HEK293 (cell line): ENCODE measurements around the gene RABEPK.

Source experiments
- CTCF ChIA-PET: fragments of 350-600 bp; formaldehyde crosslinking; extraction: SDS; loops from one replicate; lab custom pipeline; 2021; ENCODE audit warnings: antibody characterized with exemption; lab: Yijun Ruan, JAX
- POLR2A ChIA-PET: fragments of 300-600 bp; formaldehyde crosslinking; extraction: SDS; loops from one replicate; lab custom pipeline; 2020; ENCODE audit warnings: antibody characterized with exemption, inconsistent platforms; lab: Yijun Ruan, JAX
- H3K27ac ChIP-seq: fragments of 200-500 bp; sonication (Bioruptor generic); 2 replicates; pipeline ENCODE4 v1.5.1; 2014; ENCODE audit warnings: low read depth, low read length, control low read depth, inconsistent platforms; ENCODE audit errors: extremely low read depth
- H3K36me3 ChIP-seq, 2 experiments: fragments of 200-500 bp in 1 of 2; sonication (Bioruptor generic) in 1 of 2; 1 replicate in 1 of 2; 2 replicates in 1 of 2; pipeline ENCODE4 v1.5.1; 2014 to 2017; ENCODE audit warnings: inconsistent platforms in 2 of 2, low read length in 2 of 2; ENCODE audit not compliant: control insufficient read depth in 2 of 2, insufficient read depth in 1 of 2
- H3K4me1 ChIP-seq: fragments of 200-500 bp; sonication (Bioruptor generic); 2 replicates; pipeline ENCODE4 v1.5.1; 2014; ENCODE audit warnings: mild to moderate bottlenecking, low read length, inconsistent platforms; ENCODE audit not compliant: control insufficient read depth, insufficient read depth
- H3K4me3 ChIP-seq: 2 replicates; pipeline ENCODE4 v1.5.1; 2011; ENCODE audit warnings: low read depth, mild to moderate bottlenecking, control low read depth, low read length, moderate library complexity
- H3K9me3 ChIP-seq: fragments of 200-500 bp; sonication (Bioruptor generic); 2 replicates; pipeline ENCODE4 v1.5.1; 2014; ENCODE audit warnings: low read depth, low read length, inconsistent platforms; ENCODE audit not compliant: control insufficient read depth, insufficient read depth
- AEBP2 ChIP-seq: fragments of 450-650 bp; formaldehyde crosslinking; IDR thresholded peaks from 2 replicates; pipeline ENCODE4 v1.5.1; 2016; ENCODE audit warnings: missing biosample characterization, missing genetic modification characterization, borderline replicate concordance
- BCL11A ChIP-seq: fragments of 450-650 bp; formaldehyde crosslinking; IDR thresholded peaks from 2 replicates; pipeline ENCODE4 v1.5.1; 2016; ENCODE audit warnings: low read depth, missing biosample characterization, missing genetic modification characterization
- YY2 ChIP-seq: fragments of 450-650 bp; formaldehyde crosslinking; IDR thresholded peaks from 2 replicates; pipeline ENCODE4 v1.5.1; 2016; ENCODE audit warnings: missing biosample characterization, missing genetic modification characterization
- ZBTB10 ChIP-seq: fragments of 450-650 bp; formaldehyde crosslinking; IDR thresholded peaks from 2 replicates; pipeline ENCODE4 v1.5.1; 2016; ENCODE audit warnings: missing biosample characterization, missing genetic modification characterization
- ZBTB7A ChIP-seq: fragments of 450-650 bp; formaldehyde crosslinking; IDR thresholded peaks from 2 replicates; pipeline ENCODE4 v1.5.1; 2016; ENCODE audit warnings: low read depth, missing biosample characterization, missing genetic modification characterization
- ZNF112 ChIP-seq: fragments of 450-650 bp; formaldehyde crosslinking; IDR thresholded peaks from 2 replicates; pipeline ENCODE4 v1.5.0; 2017; ENCODE audit warnings: missing biosample characterization, missing genetic modification characterization
- ZNF174 ChIP-seq: fragments of 450-650 bp; formaldehyde crosslinking; IDR thresholded peaks from 2 replicates; pipeline ENCODE4 v1.5.0; 2017; ENCODE audit warnings: missing biosample characterization, mild to moderate bottlenecking, missing genetic modification characterization
- ZNF211 ChIP-seq: fragments of 450-650 bp; formaldehyde crosslinking; IDR thresholded peaks from 2 replicates; pipeline ENCODE4 v1.5.1; 2016; ENCODE audit warnings: low read depth, missing biosample characterization, missing genetic modification characterization
- ZNF292 ChIP-seq: fragments of 450-650 bp; formaldehyde crosslinking; IDR thresholded peaks from 2 replicates; pipeline ENCODE4 v1.5.1; 2016; ENCODE audit warnings: low read depth, missing biosample characterization, missing genetic modification characterization, borderline replicate concordance
- ZNF362 ChIP-seq: fragments of 450-650 bp; formaldehyde crosslinking; IDR thresholded peaks from 2 replicates; pipeline ENCODE4 v1.5.1; 2016; ENCODE audit warnings: missing biosample characterization, missing genetic modification characterization
- ZNF585B ChIP-seq: fragments of 450-650 bp; formaldehyde crosslinking; IDR thresholded peaks from 2 replicates; pipeline ENCODE4 v1.5.1; 2016; ENCODE audit warnings: missing biosample characterization, missing genetic modification characterization
- ZNF670 ChIP-seq: fragments of 450-650 bp; formaldehyde crosslinking; IDR thresholded peaks from 2 replicates; pipeline ENCODE4 v1.5.1; 2016; ENCODE audit warnings: missing biosample characterization, missing genetic modification characterization, low read depth
- ZNF830 ChIP-seq: fragments of 450-650 bp; IDR thresholded peaks from 2 replicates; pipeline ENCODE4 v1.5.0; 2018; ENCODE audit warnings: missing biosample characterization, missing genetic modification characterization, low read depth, mild to moderate bottlenecking, moderate library complexity
- ZXDB ChIP-seq: fragments of 450-650 bp; formaldehyde crosslinking; IDR thresholded peaks from 2 replicates; pipeline ENCODE4 v1.5.1; 2016; ENCODE audit warnings: missing biosample characterization, missing genetic modification characterization

RABEPK gene

GRCh38 chr9:125241863-125242739, 41.8 kb downstream of the RABEPK start (continued):
- peak; percentile 54; the same call in 1 of the 2 replicates for TF ChIP-seq ZBTB10 (tag by site-specific recombination)

- no peak overlapping the region for H3K27ac ChIP-seq
- ChIA-PET CTCF (interaction anchor here (0.5 to 2.9 kb wide), 3 partner anchors 11 to 388 kb away, joined by 3 to 14 read pairs (median 3); no protein-coding TSS in a partner anchor), POLR2A (interaction anchor here (1.4 to 3.8 kb wide), 4 partner anchors 9 to 18 kb away, joined by 4 to 62 read pairs (median 34); partner anchors contain the start of gene GAPVD1)
- H3K36me3 ChIP-seq, result peaks cover 4 to 20% of the 10 kb centered on the region in 2 experiments; a peak in 2 of 3 replicates
- TF ChIP-seq ZNF211 (tag by site-specific recombination) (no peak), ZNF112 (tag by site-specific recombination) (no peak), YY2 (tag by site-specific recombination) (no peak), ZNF830 (tag by site-specific recombination) (no peak)
- no peaks in the 10 kb centered on the region for H3K4me1 ChIP-seq
- no peak overlapping the region for H3K4me3 ChIP-seq
- no peaks in the 10 kb centered on the region for H3K9me3 ChIP-seq
These were observed 43.5 kb downstream of the RABEPK start for GRCh38 chr9:125243792-125244260.

GRCh38 chr9:125246261-125246667, 45.9 kb downstream of the RABEPK start:
- no peak overlapping the region for H3K4me3 ChIP-seq
- H3K4me1 ChIP-seq, result no peaks in the 10 kb centered on the region
- H3K27ac ChIP-seq, result no peak overlapping the region
- CTCF ChIA-PET, result no interaction called here
- no peaks in the 10 kb centered on the region for H3K36me3 ChIP-seq
- no peaks in the 10 kb centered on the region for H3K9me3 ChIP-seq
- no peak for TF ChIP-seq AEBP2 (tag by site-specific recombination)
- no peak for TF ChIP-seq ZNF585B (tag by site-specific recombination)
- no peak for TF ChIP-seq ZNF670 (tag by site-specific recombination)
- TF ChIP-seq BCL11A (tag by site-specific recombination), result no peak
- no peak for TF ChIP-seq ZNF292 (tag by site-specific recombination)
- TF ChIP-seq ZNF174 (tag by site-specific recombination), result no peak
- no peak for TF ChIP-seq ZNF362 (tag by site-specific recombination)
- no peak for TF ChIP-seq ZXDB (tag by site-specific recombination)
- TF ChIP-seq ZBTB7A (tag by site-specific recombination), result no peak
- TF ChIP-seq, all 188 proteins: peak for 0
- POLR2A ChIA-PET, result no interaction called here
